Left ventricle myocardium inferior (tissue), 1 donor: Measurements from ENCODE around the gene PTTG2. TPM values are rescaled to one million over a fixed set of nuclear protein-coding genes. Genes with fewer than 3 reads are reported as not detected.

Experiments used
- DNase-seq: peaks from one replicate; pipeline ENCODE4 v3.0.0-alpha.2; 2020
- H3K27ac ChIP-seq: fragments of 200-600 bp; replicated peaks from 2 replicates; pipeline ENCODE4 v1.8.0; 2021
- H3K27me3 ChIP-seq: fragments of 200-600 bp; 2 replicates; pipeline ENCODE4 v1.8.0; 2021; ENCODE audit warnings: low read depth
- H3K36me3 ChIP-seq: fragments of 200-600 bp; 2 replicates; pipeline ENCODE4 v1.8.0; 2021
- H3K4me1 ChIP-seq: fragments of 200-600 bp; 2 replicates; pipeline ENCODE4 v1.8.0; 2021
- H3K4me3 ChIP-seq: fragments of 200-600 bp; 2 replicates; pipeline ENCODE4 v1.8.0; 2021; ENCODE audit warnings: mild to moderate bottlenecking, moderate library complexity
- H3K9me3 ChIP-seq: fragments of 200-600 bp; replicated peaks from 2 replicates; pipeline ENCODE4 v1.8.0; 2021
- intact Hi-C: fragments of 100-400 bp; cut with micrococcal nuclease; formaldehyde crosslinking; loops from one replicate; pipeline ENCODE4 v1.11.0; 2022
- total RNA-seq: library from RNA; stranded (reverse); fragmentation: NEBNext Ultra II Directional; extraction: Animal tissue kit (Norgen Biotek cat#: 25700); gene quantifications from one replicate; pipeline ENCODE4 v1.2.1, GENCODE V29; 2021
- TF ChIP-seq, protein P1 (sequence below): fragments of 200-600 bp; IDR thresholded peaks from 2 replicates; pipeline ENCODE4 v1.8.0; 2021; ENCODE audit warnings: antibody characterized with exemption, mild to moderate bottlenecking, borderline replicate concordance
- donor health status: DM: no; HTN: yes; CAD: no; lungs with severe emphysema.

Gene PTTG2
- total RNA-seq, 1 donor from 2014 or later, result 0.58 TPM

- H3K27me3 ChIP-seq, result no peaks in the 10 kb centered on the region
- DNase-seq, result no peak
- H3K4me1 ChIP-seq, result peaks cover 62% of the 10 kb centered on the region
- intact Hi-C loops, result no loop called here
- H3K36me3 ChIP-seq, result peaks cover 5% of the 10 kb centered on the region
- peak overlapping the region; percentile 16 for H3K27ac ChIP-seq
- peaks cover 14% of the 10 kb centered on the region for H3K9me3 ChIP-seq
- TF ChIP-seq, protein P1, sequence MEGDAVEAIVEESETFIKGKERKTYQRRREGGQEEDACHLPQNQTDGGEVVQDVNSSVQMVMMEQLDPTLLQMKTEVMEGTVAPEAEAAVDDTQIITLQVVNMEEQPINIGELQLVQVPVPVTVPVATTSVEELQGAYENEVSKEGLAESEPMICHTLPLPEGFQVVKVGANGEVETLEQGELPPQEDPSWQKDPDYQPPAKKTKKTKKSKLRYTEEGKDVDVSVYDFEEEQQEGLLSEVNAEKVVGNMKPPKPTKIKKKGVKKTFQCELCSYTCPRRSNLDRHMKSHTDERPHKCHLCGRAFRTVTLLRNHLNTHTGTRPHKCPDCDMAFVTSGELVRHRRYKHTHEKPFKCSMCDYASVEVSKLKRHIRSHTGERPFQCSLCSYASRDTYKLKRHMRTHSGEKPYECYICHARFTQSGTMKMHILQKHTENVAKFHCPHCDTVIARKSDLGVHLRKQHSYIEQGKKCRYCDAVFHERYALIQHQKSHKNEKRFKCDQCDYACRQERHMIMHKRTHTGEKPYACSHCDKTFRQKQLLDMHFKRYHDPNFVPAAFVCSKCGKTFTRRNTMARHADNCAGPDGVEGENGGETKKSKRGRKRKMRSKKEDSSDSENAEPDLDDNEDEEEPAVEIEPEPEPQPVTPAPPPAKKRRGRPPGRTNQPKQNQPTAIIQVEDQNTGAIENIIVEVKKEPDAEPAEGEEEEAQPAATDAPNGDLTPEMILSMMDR, result no peak
- H3K4me3 ChIP-seq, result no peak overlapping the region
Measured at GRCh38 chr4:37935026-37935425, 25.2 kb upstream of the PTTG2 start.

- no peaks in the 10 kb centered on the region for H3K27me3 ChIP-seq
- peaks cover 50% of the 10 kb centered on the region for H3K4me1 ChIP-seq
- peak overlapping the region; percentile 13 for H3K4me3 ChIP-seq
- peak overlapping the region; percentile 77 for H3K27ac ChIP-seq
- H3K9me3 ChIP-seq, result peaks cover 14% of the 10 kb centered on the region
- TF ChIP-seq, protein P1, result no peak
- no peaks in the 10 kb centered on the region for H3K36me3 ChIP-seq
- intact Hi-C loops, result no loop called here
- peak; percentile 57 for DNase-seq
Measured at GRCh38 chr4:37936889-37937498, 23.2 kb upstream of the PTTG2 start.

DNA sequence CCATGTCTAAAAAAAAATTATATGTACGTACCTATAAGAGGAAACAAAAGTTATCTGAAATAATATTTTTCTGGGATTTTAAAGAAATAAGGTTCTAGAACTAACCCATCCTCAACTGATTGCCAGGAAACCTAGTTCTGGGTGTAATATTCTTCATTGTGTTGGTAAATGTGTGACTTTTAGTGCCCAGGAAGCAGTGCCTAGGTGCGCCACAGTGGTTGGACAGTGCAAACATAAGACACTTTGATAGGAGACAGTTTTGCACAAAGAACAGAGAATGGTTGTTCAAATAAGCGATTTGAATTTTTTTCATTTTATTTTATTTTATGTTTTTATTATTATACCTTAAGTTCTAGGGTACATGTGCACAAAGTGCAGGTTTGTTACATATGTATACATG, 22.0 kb upstream of the PTTG2 start:
- Histone ChIP-seq H3K36me3 (no peaks in the 10 kb centered on the region), H3K27ac (no peak overlapping the region), H3K9me3 (peaks cover 14% of the 10 kb centered on the region), H3K4me1 (peaks cover 42% of the 10 kb centered on the region), H3K27me3 (no peaks in the 10 kb centered on the region), H3K4me3 (no peak overlapping the region)
- intact Hi-C loops, result no loop called here
- no peak for DNase-seq
- TF ChIP-seq, protein P1, result no peak

- H3K27ac ChIP-seq, result peak overlapping the region; percentile 52
- intact Hi-C loops, result no loop called here
- TF ChIP-seq, protein P1, result no peak
Measured at GRCh38 chr4:37946503-37947179, 13.6 kb upstream of the PTTG2 start.

DNA sequence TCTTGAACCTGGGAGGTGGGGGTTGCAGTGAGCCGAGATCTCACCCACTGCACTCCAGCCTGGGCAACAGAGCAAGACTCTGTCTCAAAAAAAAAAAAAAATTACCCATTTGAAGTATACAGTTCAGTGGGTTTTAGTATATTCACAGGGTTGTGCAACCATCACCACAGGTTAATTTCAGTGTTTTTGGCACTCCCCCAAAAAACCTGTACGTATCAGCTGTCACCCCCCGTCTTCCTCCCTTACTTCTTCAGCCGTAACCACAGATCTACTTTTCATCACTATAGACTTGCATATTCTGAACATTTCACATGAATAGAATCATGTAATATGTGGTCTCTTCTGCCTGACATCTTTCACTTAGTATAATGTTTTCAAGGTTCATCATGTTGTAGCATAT, 11.7 kb upstream of the PTTG2 start:
- TF ChIP-seq, protein P1, result no peak
- Histone ChIP-seq H3K9me3 (no peaks in the 10 kb centered on the region), H3K27me3 (no peaks in the 10 kb centered on the region), H3K36me3 (no peaks in the 10 kb centered on the region), H3K4me3 (no peak overlapping the region), H3K4me1 (peaks cover 44% of the 10 kb centered on the region), H3K27ac (no peak overlapping the region)
- intact Hi-C loops, result no loop called here
- DNase-seq, result no peak

More at GRCh38 chr4:37946503-37947179, 13.6 kb upstream of the PTTG2 start:
- DNase-seq, result no peak
- no peak overlapping the region for H3K4me3 ChIP-seq
- no peaks in the 10 kb centered on the region for H3K36me3 ChIP-seq
- no peaks in the 10 kb centered on the region for H3K27me3 ChIP-seq
- peaks cover 47% of the 10 kb centered on the region for H3K4me1 ChIP-seq
- H3K9me3 ChIP-seq, result no peaks in the 10 kb centered on the region
